HL-60 (cell line): Measurements from ENCODE around the gene OR52E4.

Source experiments
- DNase-seq, 2 experiments: peaks; one replicate each; pipeline ENCODE4 v3.0.0-alpha.2; 2010 to 2020; ENCODE audit warnings: low read depth in 1 of 2, low spot score in 1 of 2
- H3K27ac ChIP-seq: fragments of 250-450 bp; sonication (Bioruptor Pico); replicated peaks from 2 replicates; pipeline ENCODE4 v1.5.1; 2020; ENCODE audit warnings: mild to moderate bottlenecking, moderate library complexity
- H3K27me3 ChIP-seq: fragments of 250-450 bp; sonication (Bioruptor Pico); 2 replicates; pipeline ENCODE4 v1.5.1; 2021; ENCODE audit warnings: mild to moderate bottlenecking, moderate library complexity; ENCODE audit not compliant: insufficient read depth, poor library complexity, severe bottlenecking
- H3K4me3 ChIP-seq: replicated peaks from 2 replicates; pipeline ENCODE4 v1.5.1; 2011; ENCODE audit warnings: mild to moderate bottlenecking, control low read depth, low read length; ENCODE audit not compliant: insufficient read depth
- CTCF ChIP-seq: IDR thresholded peaks from one replicate; pipeline ENCODE4 v1.5.1; 2011; ENCODE audit warnings: low read length, control low read depth, inconsistent platforms; ENCODE audit not compliant: insufficient read depth
- GABPA ChIP-seq: IDR thresholded peaks from 2 replicates; pipeline ENCODE4 v1.6.1; 2012; ENCODE audit warnings: low read depth
- POLR2AphosphoS5 ChIP-seq: IDR thresholded peaks from 2 replicates; pipeline ENCODE4 v1.6.1; 2012; ENCODE audit warnings: low read depth
- SPI1 ChIP-seq: IDR thresholded peaks from 2 replicates; pipeline ENCODE4 v1.6.1; 2012; ENCODE audit warnings: low read depth, mild to moderate bottlenecking, borderline replicate concordance
- TF ChIP-seq, protein P1 (sequence below): IDR thresholded peaks from 2 replicates; pipeline ENCODE4 v1.6.1; 2012; ENCODE audit warnings: low read depth; ENCODE audit not compliant: insufficient replicate concordance

The OR52E4 gene

GRCh38 chr11:5847711-5848110 is 32.7 kb upstream of the OR52E4 start:
- H3K4me3 ChIP-seq = no peak overlapping the region
- TF ChIP-seq CTCF (no peak), GABPA (no peak), POLR2AphosphoS5 (no peak), SPI1 (no peak)
- TF ChIP-seq, protein P1, sequence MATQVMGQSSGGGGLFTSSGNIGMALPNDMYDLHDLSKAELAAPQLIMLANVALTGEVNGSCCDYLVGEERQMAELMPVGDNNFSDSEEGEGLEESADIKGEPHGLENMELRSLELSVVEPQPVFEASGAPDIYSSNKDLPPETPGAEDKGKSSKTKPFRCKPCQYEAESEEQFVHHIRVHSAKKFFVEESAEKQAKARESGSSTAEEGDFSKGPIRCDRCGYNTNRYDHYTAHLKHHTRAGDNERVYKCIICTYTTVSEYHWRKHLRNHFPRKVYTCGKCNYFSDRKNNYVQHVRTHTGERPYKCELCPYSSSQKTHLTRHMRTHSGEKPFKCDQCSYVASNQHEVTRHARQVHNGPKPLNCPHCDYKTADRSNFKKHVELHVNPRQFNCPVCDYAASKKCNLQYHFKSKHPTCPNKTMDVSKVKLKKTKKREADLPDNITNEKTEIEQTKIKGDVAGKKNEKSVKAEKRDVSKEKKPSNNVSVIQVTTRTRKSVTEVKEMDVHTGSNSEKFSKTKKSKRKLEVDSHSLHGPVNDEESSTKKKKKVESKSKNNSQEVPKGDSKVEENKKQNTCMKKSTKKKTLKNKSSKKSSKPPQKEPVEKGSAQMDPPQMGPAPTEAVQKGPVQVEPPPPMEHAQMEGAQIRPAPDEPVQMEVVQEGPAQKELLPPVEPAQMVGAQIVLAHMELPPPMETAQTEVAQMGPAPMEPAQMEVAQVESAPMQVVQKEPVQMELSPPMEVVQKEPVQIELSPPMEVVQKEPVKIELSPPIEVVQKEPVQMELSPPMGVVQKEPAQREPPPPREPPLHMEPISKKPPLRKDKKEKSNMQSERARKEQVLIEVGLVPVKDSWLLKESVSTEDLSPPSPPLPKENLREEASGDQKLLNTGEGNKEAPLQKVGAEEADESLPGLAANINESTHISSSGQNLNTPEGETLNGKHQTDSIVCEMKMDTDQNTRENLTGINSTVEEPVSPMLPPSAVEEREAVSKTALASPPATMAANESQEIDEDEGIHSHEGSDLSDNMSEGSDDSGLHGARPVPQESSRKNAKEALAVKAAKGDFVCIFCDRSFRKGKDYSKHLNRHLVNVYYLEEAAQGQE = no peak
- no peak for DNase-seq
- no peaks in the 10 kb centered on the region for H3K27me3 ChIP-seq
- no peak overlapping the region for H3K27ac ChIP-seq

DNA sequence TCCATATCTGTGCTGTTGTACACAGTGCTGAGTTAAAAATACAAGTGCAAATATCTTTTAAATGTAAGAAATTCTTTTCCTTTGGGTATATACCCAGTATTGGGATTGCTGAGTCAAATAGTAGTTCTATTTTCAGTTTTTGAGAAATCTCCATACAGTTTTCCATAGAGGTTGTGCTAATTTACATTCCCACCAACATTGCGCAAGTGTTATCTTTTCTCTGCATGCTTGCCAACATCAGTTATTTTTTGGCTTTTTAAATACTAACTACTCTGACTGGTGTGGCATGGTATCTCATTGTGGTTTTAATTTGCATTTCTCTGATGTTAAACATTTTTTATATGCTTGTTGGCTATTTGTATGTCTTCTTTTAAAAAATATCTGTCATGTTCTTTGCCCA is 29.4 kb upstream of the OR52E4 start:
- DNase-seq = no peak
- TF ChIP-seq GABPA = no peak
- TF ChIP-seq, protein P1 = no peak
- no peak for TF ChIP-seq CTCF
- TF ChIP-seq POLR2AphosphoS5 = no peak
- no peak for TF ChIP-seq SPI1
- no peaks in the 10 kb centered on the region for H3K27me3 ChIP-seq
- no peak overlapping the region for H3K4me3 ChIP-seq
- no peak overlapping the region for H3K27ac ChIP-seq

GRCh38 chr11:5857590-5857989 is 22.8 kb upstream of the OR52E4 start, which contains the start of gene OR52E8:
Gene OR52E8 (minus strand): TSS chr11:5857690. CDS start chr11:5857690, 0 bp downstream.
- no peak for DNase-seq
- H3K27ac ChIP-seq = no peak within 1 kb of the TSS
- TF ChIP-seq GABPA = no peak
- TF ChIP-seq, protein P1 = no peak
- no peak for TF ChIP-seq POLR2AphosphoS5
- no peak for TF ChIP-seq CTCF
- no peak for TF ChIP-seq SPI1
- H3K4me3 ChIP-seq = no peak within 1 kb of the TSS
- H3K27me3 ChIP-seq = peaks cover 3% of the 10 kb centered on the region
